Measurements from ENCODE around the gene XRCC4. TPM values are rescaled to one million over a fixed set of nuclear protein-coding genes. Genes with fewer than 3 reads are reported as not detected.

XRCC4 gene
- total RNA-seq, 1 donor from 2014 or later: 7.4 TPM

- no peak for DNase-seq (ENCODE audit: low spot score)
Observed at GRCh38 chr5:83172011-83172410, 94.7 kb downstream of the XRCC4 start.

- no peak for DNase-seq (ENCODE audit: low spot score)
Observed at GRCh38 chr5:83172655-83173054, 95.3 kb downstream of the XRCC4 start.

GRCh38 chr5:83173826-83174225, 96.5 kb downstream of the XRCC4 start:
- no peak for DNase-seq (ENCODE audit: low spot score)

- DNase-seq (ENCODE audit: low spot score): no peak
Observed at GRCh38 chr5:83177803-83178202, 100.5 kb downstream of the XRCC4 start.

- DNase-seq (ENCODE audit: low spot score): no peak
Observed at GRCh38 chr5:83179966-83180365, 102.6 kb downstream of the XRCC4 start.

GRCh38 chr5:83184534-83184933, 107.2 kb downstream of the XRCC4 start:
- no peak for DNase-seq (ENCODE audit: low spot score)

- no peak for DNase-seq (ENCODE audit: low spot score)
Observed at GRCh38 chr5:83192947-83193346, 115.6 kb downstream of the XRCC4 start.

GRCh38 chr5:83197326-83197967, 120.1 kb downstream of the XRCC4 start:
- DNase-seq (ENCODE audit: low spot score): no peak

- DNase-seq (ENCODE audit: low spot score): no peak
Observed at GRCh38 chr5:83199126-83199525, 121.8 kb downstream of the XRCC4 start.

- no peak for DNase-seq (ENCODE audit: low spot score)
Observed at GRCh38 chr5:83204651-83205050, 127.3 kb downstream of the XRCC4 start.

GRCh38 chr5:83209963-83210362, 132.6 kb downstream of the XRCC4 start:
- DNase-seq (ENCODE audit: low spot score): no peak

- DNase-seq (ENCODE audit: low spot score): no peak
Observed at GRCh38 chr5:83219077-83219476, 141.7 kb downstream of the XRCC4 start.

- no peak for DNase-seq (ENCODE audit: low spot score)
Observed at GRCh38 chr5:83219495-83219894, 142.1 kb downstream of the XRCC4 start.

- no peak for DNase-seq (ENCODE audit: low spot score)
Observed at GRCh38 chr5:83220331-83220730, 143.0 kb downstream of the XRCC4 start.

- no peak for DNase-seq (ENCODE audit: low spot score)
Observed at GRCh38 chr5:83222906-83223305, 145.6 kb downstream of the XRCC4 start.

GRCh38 chr5:83227611-83228010, 150.3 kb downstream of the XRCC4 start:
- DNase-seq (ENCODE audit: low spot score): no peak

GRCh38 chr5:83230511-83230910, 153.2 kb downstream of the XRCC4 start:
- no peak for DNase-seq (ENCODE audit: low spot score)

GRCh38 chr5:83244516-83244915, 167.2 kb downstream of the XRCC4 start:
- DNase-seq (ENCODE audit: low spot score): no peak

GRCh38 chr5:83245037-83245436, 167.7 kb downstream of the XRCC4 start:
- no peak for DNase-seq (ENCODE audit: low spot score)

GRCh38 chr5:83246071-83246470, 168.7 kb downstream of the XRCC4 start:
- no peak for DNase-seq (ENCODE audit: low spot score)

- DNase-seq (ENCODE audit: low spot score): no peak
Observed at GRCh38 chr5:83249156-83249555, 171.8 kb downstream of the XRCC4 start.

GRCh38 chr5:83251849-83252248, 174.5 kb downstream of the XRCC4 start:
- DNase-seq (ENCODE audit: low spot score): no peak

- DNase-seq (ENCODE audit: low spot score): no peak
Observed at GRCh38 chr5:83253720-83254119, 176.4 kb downstream of the XRCC4 start.

GRCh38 chr5:83255268-83255667, 177.9 kb downstream of the XRCC4 start:
- DNase-seq (ENCODE audit: low spot score): no peak

Data from mesenteric fat pad (tissue), 1 donor.